HS-5 (cell line): ENCODE measurements around the gene PTPRC.

Experiments used
- DNase-seq: peaks from one replicate; pipeline ENCODE4 v3.0.0-alpha.2; 2012; ENCODE audit warnings: low read depth

Gene PTPRC

GRCh38 chr1:198643808-198644207 lies 5.0 kb downstream of the PTPRC start:
- DNase-seq = no peak

- no peak for DNase-seq
Observed at GRCh38 chr1:198647055-198647454, 8.2 kb downstream of the PTPRC start.

GRCh38 chr1:198648592-198648991 lies 9.8 kb downstream of the PTPRC start:
- no peak for DNase-seq

- DNase-seq = no peak
Observed at GRCh38 chr1:198649232-198649967, 10.6 kb downstream of the PTPRC start.

- DNase-seq = no peak
Observed at GRCh38 chr1:198649968-198650338, 11.1 kb downstream of the PTPRC start.

GRCh38 chr1:198650506-198650905 lies 11.7 kb downstream of the PTPRC start:
- DNase-seq = no peak

- no peak for DNase-seq
Observed at GRCh38 chr1:198651650-198652400, 13.0 kb downstream of the PTPRC start.

- DNase-seq = no peak
Observed at GRCh38 chr1:198653808-198654413, 15.1 kb downstream of the PTPRC start.

GRCh38 chr1:198655459-198656121 lies 16.8 kb downstream of the PTPRC start:
- no peak for DNase-seq

GRCh38 chr1:198656500-198656932 lies 17.7 kb downstream of the PTPRC start:
- DNase-seq = no peak

- peak; percentile 90 for DNase-seq
Observed at GRCh38 chr1:198657550-198658064, 18.8 kb downstream of the PTPRC start.

- no peak for DNase-seq
Observed at GRCh38 chr1:198660341-198661261, 21.8 kb downstream of the PTPRC start.

GRCh38 chr1:198662821-198663220 lies 24.0 kb downstream of the PTPRC start:
- no peak for DNase-seq

GRCh38 chr1:198664068-198664788 lies 25.4 kb downstream of the PTPRC start:
- DNase-seq = no peak

- no peak for DNase-seq
Observed at GRCh38 chr1:198667186-198667585, 28.3 kb downstream of the PTPRC start.

- no peak for DNase-seq
Observed at GRCh38 chr1:198667807-198668206, 29.0 kb downstream of the PTPRC start.

GRCh38 chr1:198669023-198669698 lies 30.3 kb downstream of the PTPRC start:
- peak; percentile 89 for DNase-seq

- DNase-seq = no peak
Observed at GRCh38 chr1:198669771-198670170, 30.9 kb downstream of the PTPRC start.

GRCh38 chr1:198671136-198671535 lies 32.3 kb downstream of the PTPRC start:
- no peak for DNase-seq

- peak; percentile 84 for DNase-seq
Observed at GRCh38 chr1:198672124-198672523, 33.3 kb downstream of the PTPRC start.
